DND-41 (cell line): ENCODE results near the gene RGS7.
"Not testable (repeated sequence)": the region's sequence is repeated elsewhere in the genome, so short reads cannot be mapped to it uniquely, and the experiment has no call there.

ENCODE experiments used
- ATAC-seq: fragments of 200-7000 bp; cut with Tn5 transposase; 3 replicates; pipeline ENCODE4 v1.9.1; 2021; ENCODE audit warnings: low read depth; ENCODE audit not compliant: insufficient read depth
- DNase-seq: peaks from one replicate; pipeline ENCODE4 v3.0.0-alpha.2; 2020
- H2AFZ ChIP-seq: 2 replicates; pipeline ENCODE4 v1.6.0; 2012; ENCODE audit warnings: low read depth, low read length
- H3K27ac ChIP-seq: 2 replicates; pipeline ENCODE4 v1.5.1; 2012; ENCODE audit warnings: low read length, inconsistent platforms
- H3K27me3 ChIP-seq: fragments of 200-600 bp; sonication (generic); 2 replicates; pipeline ENCODE4 v1.6.0; 2012; ENCODE audit warnings: low read length, mild to moderate bottlenecking, inconsistent platforms; ENCODE audit not compliant: insufficient read depth, poor library complexity
- H3K36me3 ChIP-seq: 2 replicates; pipeline ENCODE4 v1.5.1; 2012; ENCODE audit warnings: low read length, inconsistent platforms; ENCODE audit not compliant: insufficient read depth
- H3K4me1 ChIP-seq: 2 replicates; pipeline ENCODE4 v1.5.1; 2012; ENCODE audit warnings: mild to moderate bottlenecking, low read length; ENCODE audit not compliant: insufficient read depth
- H3K4me2 ChIP-seq: 2 replicates; pipeline ENCODE4 v1.6.0; 2012; ENCODE audit warnings: mild to moderate bottlenecking, moderate library complexity, low read length, inconsistent platforms; ENCODE audit not compliant: insufficient read depth
- H3K4me3 ChIP-seq, 2 experiments: fragments of 200-600 bp in 1 of 2; shearing (Covaris generic) in 1 of 2; 2 replicates each; pipeline ENCODE4 v1.5.1; 2012 to 2016; ENCODE audit warnings: inconsistent platforms in 2 of 2, low read length in 2 of 2, mild to moderate bottlenecking in 2 of 2, low read depth in 1 of 2, moderate library complexity in 1 of 2
- H3K79me2 ChIP-seq: 2 replicates; pipeline ENCODE4 v1.6.0; 2012; ENCODE audit warnings: low read length, inconsistent platforms; ENCODE audit not compliant: insufficient read depth
- H3K9ac ChIP-seq: 2 replicates; pipeline ENCODE4 v1.6.0; 2012; ENCODE audit warnings: low read depth, mild to moderate bottlenecking, inconsistent platforms, low read length, moderate library complexity
- H3K9me3 ChIP-seq: 2 replicates; pipeline ENCODE4 v1.5.1; 2012; ENCODE audit warnings: low read length, moderate library complexity, mild to moderate bottlenecking, inconsistent platforms; ENCODE audit not compliant: insufficient read depth, severe bottlenecking
- H4K20me1 ChIP-seq: 2 replicates; pipeline ENCODE4 v1.6.0; 2012; ENCODE audit warnings: low read length; ENCODE audit not compliant: insufficient read depth
- EZH2 ChIP-seq: IDR thresholded peaks from 3 replicates; pipeline ENCODE4 v1.6.1; 2012; ENCODE audit warnings: borderline replicate concordance, low read depth, mild to moderate bottlenecking, moderate library complexity, low read length, inconsistent platforms; ENCODE audit not compliant: severe bottlenecking
- TF ChIP-seq, protein P1 (sequence below): IDR thresholded peaks from 2 replicates; pipeline ENCODE4 v1.5.1; 2012; ENCODE audit warnings: borderline replicate concordance, low read length, moderate library complexity, mild to moderate bottlenecking; ENCODE audit not compliant: poor library complexity, severe bottlenecking; ENCODE audit errors: extremely low read depth

Gene RGS7

DNA sequence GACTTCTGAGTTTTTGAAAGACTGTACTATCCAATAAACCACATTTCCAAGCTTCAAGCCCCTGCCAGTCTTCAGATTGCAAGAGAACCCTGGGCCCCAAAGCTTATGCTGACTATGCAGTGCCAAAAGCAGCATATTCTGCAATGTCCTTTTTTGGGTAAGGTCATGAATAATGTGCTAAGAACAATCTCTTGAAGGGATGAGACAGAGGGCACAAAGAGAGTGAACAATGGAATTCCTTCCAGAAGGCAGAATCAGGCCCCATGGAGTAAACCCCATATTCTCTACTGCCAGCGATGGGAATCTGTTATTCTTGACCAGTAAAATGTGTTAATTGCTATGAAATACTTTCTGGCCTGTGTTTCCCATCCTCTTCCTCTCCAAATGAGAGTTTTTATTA is 190.4 kb downstream of the RGS7 start:
- no peak overlapping the region for H3K9ac ChIP-seq
- no peak overlapping the region for H2AFZ ChIP-seq
- no peaks in the 10 kb centered on the region for H3K36me3 ChIP-seq
- DNase-seq, result no peak
- TF ChIP-seq, protein P1, sequence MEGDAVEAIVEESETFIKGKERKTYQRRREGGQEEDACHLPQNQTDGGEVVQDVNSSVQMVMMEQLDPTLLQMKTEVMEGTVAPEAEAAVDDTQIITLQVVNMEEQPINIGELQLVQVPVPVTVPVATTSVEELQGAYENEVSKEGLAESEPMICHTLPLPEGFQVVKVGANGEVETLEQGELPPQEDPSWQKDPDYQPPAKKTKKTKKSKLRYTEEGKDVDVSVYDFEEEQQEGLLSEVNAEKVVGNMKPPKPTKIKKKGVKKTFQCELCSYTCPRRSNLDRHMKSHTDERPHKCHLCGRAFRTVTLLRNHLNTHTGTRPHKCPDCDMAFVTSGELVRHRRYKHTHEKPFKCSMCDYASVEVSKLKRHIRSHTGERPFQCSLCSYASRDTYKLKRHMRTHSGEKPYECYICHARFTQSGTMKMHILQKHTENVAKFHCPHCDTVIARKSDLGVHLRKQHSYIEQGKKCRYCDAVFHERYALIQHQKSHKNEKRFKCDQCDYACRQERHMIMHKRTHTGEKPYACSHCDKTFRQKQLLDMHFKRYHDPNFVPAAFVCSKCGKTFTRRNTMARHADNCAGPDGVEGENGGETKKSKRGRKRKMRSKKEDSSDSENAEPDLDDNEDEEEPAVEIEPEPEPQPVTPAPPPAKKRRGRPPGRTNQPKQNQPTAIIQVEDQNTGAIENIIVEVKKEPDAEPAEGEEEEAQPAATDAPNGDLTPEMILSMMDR, result no peak
- no peak for TF ChIP-seq EZH2
- H3K79me2 ChIP-seq, result no peaks in the 10 kb centered on the region
- no peak overlapping the region for H3K27ac ChIP-seq
- no peaks in the 10 kb centered on the region for H3K27me3 ChIP-seq
- H3K4me1 ChIP-seq, result no peaks in the 10 kb centered on the region
- H4K20me1 ChIP-seq, result no peaks in the 10 kb centered on the region
- H3K4me2 ChIP-seq, result no peak overlapping the region
- no peak overlapping the region for H3K4me3 ChIP-seq
- no peak for ATAC-seq
- H3K9me3 ChIP-seq, result no peaks in the 10 kb centered on the region

DNA sequence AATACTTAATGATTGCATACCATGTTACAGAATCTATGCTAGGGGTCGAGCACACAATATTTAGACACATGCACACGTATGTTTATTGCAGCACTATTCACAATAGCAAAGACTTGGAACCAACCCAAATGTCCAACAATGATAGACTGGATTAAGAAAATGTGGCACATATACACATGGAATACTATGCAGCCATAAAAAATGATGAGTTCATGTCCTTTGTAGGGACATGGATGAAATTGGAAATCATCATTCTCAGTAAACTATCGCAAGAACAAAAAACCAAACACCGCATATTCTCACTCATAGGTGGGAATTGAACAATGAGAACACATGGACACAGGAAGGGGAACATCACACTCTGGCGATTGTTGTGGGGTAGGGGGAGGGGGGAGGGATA is 191.7 kb downstream of the RGS7 start:
- not testable (repeated sequence) for H3K4me2 ChIP-seq, ATAC-seq, H3K9ac ChIP-seq, DNase-seq, H3K27ac ChIP-seq, H3K9me3 ChIP-seq, H3K4me3 ChIP-seq, H3K27me3 ChIP-seq, H3K4me1 ChIP-seq, H2AFZ ChIP-seq, H4K20me1 ChIP-seq, H3K79me2 ChIP-seq, H3K36me3 ChIP-seq

GRCh38 chr1:241163363-241163762 is 193.6 kb downstream of the RGS7 start:
- no peak for TF ChIP-seq EZH2
- H3K4me1 ChIP-seq, result no peaks in the 10 kb centered on the region
- H3K9ac ChIP-seq, result no peak overlapping the region
- no peaks in the 10 kb centered on the region for H3K79me2 ChIP-seq
- DNase-seq, result no peak
- H3K36me3 ChIP-seq, result no peaks in the 10 kb centered on the region
- no peaks in the 10 kb centered on the region for H3K9me3 ChIP-seq
- no peak for ATAC-seq
- no peak overlapping the region for H3K4me3 ChIP-seq
- no peaks in the 10 kb centered on the region for H3K27me3 ChIP-seq
- no peak overlapping the region for H3K4me2 ChIP-seq
- H4K20me1 ChIP-seq, result no peaks in the 10 kb centered on the region
- no peak overlapping the region for H3K27ac ChIP-seq
- H2AFZ ChIP-seq, result no peak overlapping the region

GRCh38 chr1:241161188-241161689 is 195.8 kb downstream of the RGS7 start:
- H3K36me3 ChIP-seq, result no peaks in the 10 kb centered on the region
- no peak overlapping the region for H3K4me3 ChIP-seq
- no peak overlapping the region for H3K4me2 ChIP-seq
- H3K9ac ChIP-seq, result no peak overlapping the region
- H3K27me3 ChIP-seq, result no peaks in the 10 kb centered on the region
- H2AFZ ChIP-seq, result no peak overlapping the region
- TF ChIP-seq EZH2, result no peak
- TF ChIP-seq, protein P1, result no peak
- H3K9me3 ChIP-seq, result no peaks in the 10 kb centered on the region
- ATAC-seq, result no peak
- H4K20me1 ChIP-seq, result no peaks in the 10 kb centered on the region
- no peak overlapping the region for H3K27ac ChIP-seq
- H3K4me1 ChIP-seq, result no peaks in the 10 kb centered on the region
- no peak for DNase-seq
- H3K79me2 ChIP-seq, result no peaks in the 10 kb centered on the region
